Cardiac fibroblast (primary cell): ENCODE data around the gene GABRE.

Experiments
- DNase-seq, 2 donors: peaks; one replicate each; pipeline versions ENCODE4 v3.0.0 to v3.0.0-alpha.2; 2010; ENCODE audit warnings: low read depth in 2 of 2
- H3K4me3 ChIP-seq, 2 donors: replicated peaks in 1 of 2; 1 replicate in 1 of 2; 2 replicates in 1 of 2; pipeline ENCODE4 v1.5.1; 2011; ENCODE audit warnings: low read depth in 2 of 2, low read length in 2 of 2, mild to moderate bottlenecking in 2 of 2, moderate library complexity in 1 of 2
- TF ChIP-seq, protein P1 (sequence below): IDR thresholded peaks from one replicate; pipeline ENCODE4 v1.5.1; 2011; ENCODE audit warnings: low read depth, mild to moderate bottlenecking, low read length, inconsistent platforms

The GABRE gene, protein sequence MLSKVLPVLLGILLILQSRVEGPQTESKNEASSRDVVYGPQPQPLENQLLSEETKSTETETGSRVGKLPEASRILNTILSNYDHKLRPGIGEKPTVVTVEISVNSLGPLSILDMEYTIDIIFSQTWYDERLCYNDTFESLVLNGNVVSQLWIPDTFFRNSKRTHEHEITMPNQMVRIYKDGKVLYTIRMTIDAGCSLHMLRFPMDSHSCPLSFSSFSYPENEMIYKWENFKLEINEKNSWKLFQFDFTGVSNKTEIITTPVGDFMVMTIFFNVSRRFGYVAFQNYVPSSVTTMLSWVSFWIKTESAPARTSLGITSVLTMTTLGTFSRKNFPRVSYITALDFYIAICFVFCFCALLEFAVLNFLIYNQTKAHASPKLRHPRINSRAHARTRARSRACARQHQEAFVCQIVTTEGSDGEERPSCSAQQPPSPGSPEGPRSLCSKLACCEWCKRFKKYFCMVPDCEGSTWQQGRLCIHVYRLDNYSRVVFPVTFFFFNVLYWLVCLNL

DNA sequence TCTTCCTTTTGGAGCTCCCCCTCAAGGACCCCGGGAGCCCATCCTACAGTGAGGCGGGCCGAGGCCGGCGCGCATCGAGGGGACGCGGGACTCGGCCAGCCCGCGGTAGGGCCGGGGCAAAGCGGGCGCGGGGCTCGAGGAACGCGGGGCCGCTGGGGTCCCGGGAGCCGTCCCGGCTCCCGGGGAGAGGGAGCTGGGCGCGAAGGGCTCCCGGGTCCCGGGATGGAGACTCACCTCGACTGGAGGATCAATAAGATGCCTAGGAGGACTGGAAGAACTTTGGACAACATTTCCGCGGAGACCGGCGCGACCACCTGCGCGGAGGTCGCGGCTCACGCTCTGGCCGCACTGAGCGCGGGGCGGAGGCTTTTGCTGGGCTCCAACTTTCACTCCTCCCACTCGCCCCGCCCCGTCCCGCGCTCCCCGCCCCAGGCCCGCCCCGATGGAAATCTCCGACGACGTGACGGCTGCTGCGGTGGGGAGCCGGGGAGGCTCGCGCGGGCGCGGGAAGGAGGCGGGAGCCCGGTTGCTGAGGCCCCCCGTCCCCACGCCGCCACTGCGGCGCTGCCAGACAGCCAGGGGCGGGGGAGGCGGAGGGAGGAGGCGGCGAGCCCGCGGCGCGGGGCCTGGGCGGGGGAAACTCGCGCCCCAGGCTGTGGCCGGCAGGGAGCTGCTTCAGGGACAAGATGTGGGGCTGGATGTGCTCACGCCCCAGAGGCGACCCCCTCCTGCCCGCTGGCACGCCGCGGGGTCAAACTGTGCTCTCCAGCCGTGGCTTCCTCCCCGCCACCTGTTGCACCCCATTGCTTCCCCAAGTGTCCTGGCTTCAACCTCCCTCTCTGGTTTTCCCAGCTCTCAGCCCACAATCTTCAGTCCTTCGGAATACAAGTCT, at the start of gene GABRE:
Gene GABRE, minus strand, starts transcription at position 341 of the 892 bp plus-strand sequence. Its CDS starts 51 bp downstream, at position 290.
- DNase-seq: peak; percentile 42 to 59
- H3K4me3 ChIP-seq: peak within 1 kb of the TSS; percentile 66 to 75
- TF ChIP-seq, protein P1, sequence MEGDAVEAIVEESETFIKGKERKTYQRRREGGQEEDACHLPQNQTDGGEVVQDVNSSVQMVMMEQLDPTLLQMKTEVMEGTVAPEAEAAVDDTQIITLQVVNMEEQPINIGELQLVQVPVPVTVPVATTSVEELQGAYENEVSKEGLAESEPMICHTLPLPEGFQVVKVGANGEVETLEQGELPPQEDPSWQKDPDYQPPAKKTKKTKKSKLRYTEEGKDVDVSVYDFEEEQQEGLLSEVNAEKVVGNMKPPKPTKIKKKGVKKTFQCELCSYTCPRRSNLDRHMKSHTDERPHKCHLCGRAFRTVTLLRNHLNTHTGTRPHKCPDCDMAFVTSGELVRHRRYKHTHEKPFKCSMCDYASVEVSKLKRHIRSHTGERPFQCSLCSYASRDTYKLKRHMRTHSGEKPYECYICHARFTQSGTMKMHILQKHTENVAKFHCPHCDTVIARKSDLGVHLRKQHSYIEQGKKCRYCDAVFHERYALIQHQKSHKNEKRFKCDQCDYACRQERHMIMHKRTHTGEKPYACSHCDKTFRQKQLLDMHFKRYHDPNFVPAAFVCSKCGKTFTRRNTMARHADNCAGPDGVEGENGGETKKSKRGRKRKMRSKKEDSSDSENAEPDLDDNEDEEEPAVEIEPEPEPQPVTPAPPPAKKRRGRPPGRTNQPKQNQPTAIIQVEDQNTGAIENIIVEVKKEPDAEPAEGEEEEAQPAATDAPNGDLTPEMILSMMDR: no peak

DNA sequence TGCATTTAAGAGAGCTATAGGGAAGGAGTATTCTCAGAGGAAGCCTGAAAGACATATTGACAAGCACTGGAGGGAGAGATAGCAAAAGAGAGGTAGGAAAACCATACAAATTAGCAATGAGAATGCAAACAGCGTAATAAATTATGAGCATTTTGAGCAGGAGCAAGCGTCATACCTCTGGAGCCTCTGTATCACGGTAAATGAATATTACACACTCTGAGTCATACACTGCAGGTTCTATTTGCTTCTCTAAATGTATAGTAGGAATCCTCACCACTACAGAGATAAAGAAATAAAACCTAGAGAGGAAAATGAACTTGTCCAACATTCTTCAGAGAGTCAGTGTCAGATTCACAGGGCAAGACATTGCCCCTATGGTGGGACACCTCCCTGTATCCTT, 46.4 kb upstream of the GABRE start:
- DNase-seq: no peak

DNA sequence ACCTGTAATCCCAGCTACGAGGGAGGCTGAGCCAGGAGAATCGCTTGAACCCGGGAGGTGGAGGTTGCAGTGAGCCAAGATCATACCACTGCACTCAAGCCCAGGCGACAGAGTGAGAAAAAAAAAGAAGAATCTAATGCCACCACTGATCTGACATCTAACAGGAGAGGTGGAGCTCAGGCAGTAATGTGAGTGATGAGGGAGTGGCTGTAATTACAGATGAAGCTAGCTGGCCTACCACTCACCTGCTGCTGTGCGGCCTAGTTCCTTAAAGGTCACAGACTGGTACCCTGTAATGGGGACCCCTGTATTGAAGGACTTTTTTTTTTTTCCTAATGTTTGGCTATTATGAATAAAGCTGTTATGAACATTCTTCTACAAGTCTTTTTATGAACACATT, 25.3 kb upstream of the GABRE start:
- no peak overlapping the region for H3K4me3 ChIP-seq
- TF ChIP-seq, protein P1: no peak
- DNase-seq: no peak

More for the DNA sequence above, 46.4 kb upstream of the GABRE start:
- TF ChIP-seq, protein P1: no peak
- no peak overlapping the region for H3K4me3 ChIP-seq

DNA sequence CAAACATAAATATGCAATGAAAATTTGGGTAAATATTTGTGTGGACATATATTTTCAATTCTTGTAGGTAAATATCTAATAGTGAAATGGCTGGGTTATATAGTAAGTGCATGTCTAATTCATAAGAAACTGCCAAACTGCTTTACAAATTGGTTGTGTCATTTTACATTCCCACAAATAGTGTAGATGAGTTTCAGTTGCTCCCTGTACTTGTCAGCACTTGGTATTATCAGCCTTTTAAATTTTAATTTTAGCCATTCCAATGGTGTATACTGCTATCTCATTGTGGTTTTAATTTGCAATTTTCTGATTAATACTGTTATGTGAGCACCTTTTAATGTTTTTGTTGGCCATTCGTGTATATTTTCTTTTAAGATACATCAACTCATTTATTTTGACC, 23.1 kb upstream of the GABRE start:
- H3K4me3 ChIP-seq: no peak overlapping the region
- no peak for DNase-seq
- TF ChIP-seq, protein P1: no peak

DNA sequence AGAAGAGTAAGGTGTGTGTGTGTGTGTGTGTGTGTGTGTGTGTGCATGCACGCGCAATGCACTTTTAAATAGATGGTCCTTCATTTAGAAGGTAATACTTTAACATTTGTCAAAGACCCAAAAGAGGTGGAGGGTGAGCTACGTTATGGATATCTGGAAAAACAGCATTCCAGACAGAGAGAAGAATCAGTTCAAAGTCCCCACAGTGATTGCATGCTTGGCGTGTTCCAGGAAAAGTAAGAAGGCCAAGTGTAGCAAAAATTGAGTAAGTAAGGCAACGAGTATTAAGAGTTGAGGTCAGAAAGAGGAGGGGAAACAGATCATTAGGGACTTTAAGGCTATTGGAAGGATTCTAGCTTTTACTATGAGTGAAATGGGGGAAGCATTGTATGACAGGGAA, 21.9 kb upstream of the GABRE start:
- no peak for DNase-seq
- no peak overlapping the region for H3K4me3 ChIP-seq
- TF ChIP-seq, protein P1: no peak

DNA sequence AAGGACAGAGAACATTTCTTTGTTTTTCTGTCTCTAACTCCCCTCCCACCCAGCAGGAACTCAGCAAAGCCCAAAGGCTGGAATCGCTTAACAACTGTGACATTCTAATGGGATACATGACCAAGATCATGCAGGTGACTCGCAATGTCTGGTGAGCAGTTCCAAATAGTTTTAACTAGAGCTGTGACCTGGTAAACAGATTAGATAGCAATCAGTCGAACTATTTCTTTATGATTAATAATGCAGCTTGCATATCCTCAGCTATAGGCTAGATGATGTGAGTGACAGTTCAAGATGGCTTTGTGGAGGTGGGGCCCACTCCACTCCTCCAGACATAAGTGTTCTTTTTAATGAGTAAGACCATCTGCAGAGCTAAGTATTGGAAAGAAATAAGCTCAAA, 20.0 kb upstream of the GABRE start:
- TF ChIP-seq, protein P1: no peak
- no peak overlapping the region for H3K4me3 ChIP-seq
- no peak for DNase-seq
